ENCODE measurements around the gene RAET1L.

The RAET1L gene

GRCh38 chr6:150032598-150032997 lies 7.3 kb upstream of the RAET1L start:
- Histone ChIP-seq H3K27me3 (replicated peaks; ENCODE audit: control insufficient read depth, insufficient read depth, low read length) (peaks cover 4% of the 10 kb centered on the region; the same call in 1 of the 2 replicates), H3K4me3 (replicated peaks; ENCODE audit: low read depth, low read length) (no peak overlapping the region), H3K36me3 (ENCODE audit: control insufficient read depth, insufficient read depth, low read length) (no peaks in the 10 kb centered on the region)
- no peak for TF ChIP-seq CTCF (IDR thresholded peaks at IDR 0.05; ENCODE audit: insufficient read depth, low read length, poor library complexity, severe bottlenecking)
- no peak for DNase-seq (ENCODE audit: extremely low read depth, insufficient read length)

- no peak for DNase-seq (ENCODE audit: extremely low read depth, insufficient read length)
- no peaks in the 10 kb centered on the region for H3K36me3 ChIP-seq (ENCODE audit: control insufficient read depth, insufficient read depth, low read length)
- H3K4me3 ChIP-seq (replicated peaks; ENCODE audit: low read depth, low read length) = no peak overlapping the region
- no peak for TF ChIP-seq CTCF (IDR thresholded peaks at IDR 0.05; ENCODE audit: insufficient read depth, low read length, poor library complexity, severe bottlenecking)
- peaks cover 4% of the 10 kb centered on the region; the same call in 1 of the 2 replicates for H3K27me3 ChIP-seq (replicated peaks; ENCODE audit: control insufficient read depth, insufficient read depth, low read length)
These were observed 5.3 kb upstream of the RAET1L start for GRCh38 chr6:150030611-150031010.

GRCh38 chr6:150029749-150030148 lies 4.4 kb upstream of the RAET1L start:
- no peak for DNase-seq (ENCODE audit: extremely low read depth, insufficient read length)
- no peak for TF ChIP-seq CTCF (IDR thresholded peaks at IDR 0.05; ENCODE audit: insufficient read depth, low read length, poor library complexity, severe bottlenecking)
- Histone ChIP-seq H3K27me3 (replicated peaks; ENCODE audit: control insufficient read depth, insufficient read depth, low read length) (peaks cover 2% of the 10 kb centered on the region; the same call in 1 of the 2 replicates), H3K4me3 (replicated peaks; ENCODE audit: low read depth, low read length) (no peak overlapping the region), H3K36me3 (ENCODE audit: control insufficient read depth, insufficient read depth, low read length) (no peaks in the 10 kb centered on the region)

- H3K4me3 ChIP-seq (replicated peaks; ENCODE audit: low read depth, low read length) = no peak overlapping the region
- H3K36me3 ChIP-seq (ENCODE audit: control insufficient read depth, insufficient read depth, low read length) = no peaks in the 10 kb centered on the region
- DNase-seq (ENCODE audit: extremely low read depth, insufficient read length) = no peak
- peaks cover 2% of the 10 kb centered on the region; the same call in 1 of the 2 replicates for H3K27me3 ChIP-seq (replicated peaks; ENCODE audit: control insufficient read depth, insufficient read depth, low read length)
- TF ChIP-seq CTCF (IDR thresholded peaks at IDR 0.05; ENCODE audit: insufficient read depth, low read length, poor library complexity, severe bottlenecking) = no peak
These were observed 3.9 kb upstream of the RAET1L start for GRCh38 chr6:150029276-150029675.

GRCh38 chr6:150028799-150029198 lies 3.5 kb upstream of the RAET1L start:
- no peak for TF ChIP-seq CTCF (IDR thresholded peaks at IDR 0.05; ENCODE audit: insufficient read depth, low read length, poor library complexity, severe bottlenecking)
- Histone ChIP-seq H3K27me3 (replicated peaks; ENCODE audit: control insufficient read depth, insufficient read depth, low read length) (peaks cover 2% of the 10 kb centered on the region; the same call in 1 of the 2 replicates), H3K36me3 (ENCODE audit: control insufficient read depth, insufficient read depth, low read length) (no peaks in the 10 kb centered on the region), H3K4me3 (replicated peaks; ENCODE audit: low read depth, low read length) (no peak overlapping the region)
- no peak for DNase-seq (ENCODE audit: extremely low read depth, insufficient read length)
